Activated CD8-positive, alpha-beta T cell treated with anti-CD3 and anti-CD28 coated beads for 36 hours (primary cell): ENCODE data around the gene HBS1L. TPM values are rescaled to one million over a fixed set of nuclear protein-coding genes. Genes with fewer than 3 reads are reported as not detected.

Experiments used
- ATAC-seq: fragments of 200-7000 bp; cut with Tn5 transposase; one replicate; pipeline ENCODE4 v1.10.0; 2021; ENCODE audit warnings: mild to moderate bottlenecking, moderate library complexity
- CTCF ChIA-PET: fragments of 350-600 bp; sonication (Branson Sonifier 250); formaldehyde crosslinking; loops from one replicate; lab custom pipeline; 2021; ENCODE audit warnings: antibody characterized with exemption; lab: Charles Lee
- POLR2A ChIA-PET: fragments of 350-600 bp; sonication (Branson Sonifier 250); formaldehyde crosslinking; loops from one replicate; lab custom pipeline; 2021; ENCODE audit warnings: antibody characterized with exemption; lab: Charles Lee
- DNase-seq: peaks from one replicate; pipeline ENCODE4 v3.0.0-alpha.2; 2020
- H3K27ac Mint-ChIP-seq: one replicate; pipeline ENCODE4 v1.8.0; 2021; ENCODE audit warnings: mild to moderate bottlenecking, mixed read lengths
- H3K27me3 Mint-ChIP-seq: one replicate; pipeline ENCODE4 v1.8.0; 2021; ENCODE audit warnings: mixed read lengths
- H3K36me3 Mint-ChIP-seq: one replicate; pipeline ENCODE4 v1.8.0; 2021; ENCODE audit warnings: low read depth, mixed read lengths
- H3K4me1 Mint-ChIP-seq: one replicate; pipeline ENCODE4 v1.8.0; 2021; ENCODE audit warnings: low read depth, mixed read lengths
- H3K4me3 Mint-ChIP-seq: one replicate; pipeline ENCODE4 v1.8.0; 2021; ENCODE audit warnings: mild to moderate bottlenecking, moderate library complexity, mixed read lengths
- H3K9me3 Mint-ChIP-seq: one replicate; pipeline ENCODE4 v1.8.0; 2021; ENCODE audit warnings: mixed read lengths
- intact Hi-C: fragments of 100-400 bp; cut with micrococcal nuclease; formaldehyde crosslinking; loops from one replicate; pipeline ENCODE4 v1.10.0; 2022
- total RNA-seq, 2 experiments: library from RNA; stranded (reverse); gene quantifications; one replicate each; pipeline ENCODE4 v1.2.3, GENCODE V29; 2021
- TF ChIP-seq, protein P1 (sequence below): fragments of 200-600 bp; IDR thresholded peaks from one replicate; pipeline ENCODE4 v1.8.0; 2022; ENCODE audit warnings: antibody characterized with exemption, mild to moderate bottlenecking

The HBS1L gene
- total RNA-seq, 2 experiments from 2014 or later: 146 to 147 TPM

DNA sequence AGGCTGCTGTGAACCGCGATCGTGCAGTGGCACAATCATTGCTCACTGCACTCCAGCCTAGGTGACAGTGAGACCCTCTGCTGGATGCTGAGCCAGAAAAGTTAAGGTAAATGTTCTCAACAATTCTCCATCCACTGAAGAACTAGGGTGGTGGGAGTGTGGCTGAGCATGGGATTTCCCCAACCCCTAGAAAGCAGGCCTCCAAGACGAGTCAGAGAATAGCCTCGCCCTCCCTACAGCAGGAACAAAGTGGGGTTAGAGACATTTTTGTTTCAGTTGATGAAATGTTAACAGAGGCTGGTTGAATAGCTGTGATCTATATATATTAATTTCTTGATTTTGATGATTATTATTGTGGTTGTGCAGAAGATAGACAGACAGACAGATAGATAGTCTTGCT is 98.6 kb downstream of the HBS1L start:
- ChIA-PET CTCF (no interaction called here), POLR2A (no interaction called here)
- DNase-seq: peak; percentile 26
- intact Hi-C loops: no loop called here
- Mint-ChIP-seq H3K36me3 (peaks cover 20% of the 10 kb centered on the region), H3K27me3 (no peaks in the 10 kb centered on the region), H3K4me1 (peaks cover 19% of the 10 kb centered on the region), H3K9me3 (peaks cover 6% of the 10 kb centered on the region), H3K27ac (no peak overlapping the region), H3K4me3 (no peak overlapping the region)
- ATAC-seq: peak; percentile 69
- TF ChIP-seq, protein P1, sequence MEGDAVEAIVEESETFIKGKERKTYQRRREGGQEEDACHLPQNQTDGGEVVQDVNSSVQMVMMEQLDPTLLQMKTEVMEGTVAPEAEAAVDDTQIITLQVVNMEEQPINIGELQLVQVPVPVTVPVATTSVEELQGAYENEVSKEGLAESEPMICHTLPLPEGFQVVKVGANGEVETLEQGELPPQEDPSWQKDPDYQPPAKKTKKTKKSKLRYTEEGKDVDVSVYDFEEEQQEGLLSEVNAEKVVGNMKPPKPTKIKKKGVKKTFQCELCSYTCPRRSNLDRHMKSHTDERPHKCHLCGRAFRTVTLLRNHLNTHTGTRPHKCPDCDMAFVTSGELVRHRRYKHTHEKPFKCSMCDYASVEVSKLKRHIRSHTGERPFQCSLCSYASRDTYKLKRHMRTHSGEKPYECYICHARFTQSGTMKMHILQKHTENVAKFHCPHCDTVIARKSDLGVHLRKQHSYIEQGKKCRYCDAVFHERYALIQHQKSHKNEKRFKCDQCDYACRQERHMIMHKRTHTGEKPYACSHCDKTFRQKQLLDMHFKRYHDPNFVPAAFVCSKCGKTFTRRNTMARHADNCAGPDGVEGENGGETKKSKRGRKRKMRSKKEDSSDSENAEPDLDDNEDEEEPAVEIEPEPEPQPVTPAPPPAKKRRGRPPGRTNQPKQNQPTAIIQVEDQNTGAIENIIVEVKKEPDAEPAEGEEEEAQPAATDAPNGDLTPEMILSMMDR: no peak

DNA sequence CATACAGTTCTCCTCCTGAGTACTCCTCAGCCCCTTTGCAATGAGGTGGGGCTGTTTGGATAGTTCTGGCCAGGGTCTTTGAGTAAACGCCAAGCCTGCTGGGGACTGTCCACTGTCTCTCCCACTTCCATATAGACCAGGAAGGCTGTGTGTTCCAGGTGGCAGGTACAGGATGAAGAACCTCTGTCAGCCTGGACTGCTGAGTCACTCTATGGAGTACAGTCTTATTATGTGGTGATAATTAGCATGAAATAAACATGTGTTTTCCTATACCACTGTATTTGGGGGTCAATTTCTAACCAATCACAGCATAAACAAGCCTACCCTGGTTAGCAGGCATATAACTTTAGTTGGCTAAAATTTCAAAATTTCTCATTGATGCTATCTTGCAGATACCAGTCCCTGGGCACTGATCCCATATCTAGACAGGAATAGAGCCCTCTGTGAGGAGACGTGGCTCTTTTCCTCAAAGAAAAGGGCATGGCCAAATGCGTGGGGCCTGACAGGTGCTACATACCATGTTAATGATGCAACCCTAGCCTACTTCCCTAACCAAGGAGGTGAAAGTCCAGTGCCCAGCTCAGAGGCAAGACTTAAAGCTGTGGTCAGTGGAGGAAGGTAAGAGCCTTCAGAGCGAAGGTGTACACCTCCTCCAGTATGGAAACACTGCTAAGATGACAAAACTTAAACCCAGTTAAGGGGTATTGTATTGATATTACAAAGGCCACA is 100.2 kb downstream of the HBS1L start:
- ChIA-PET CTCF (no interaction called here), POLR2A (no interaction called here)
- no peak for DNase-seq
- no peak overlapping the region for H3K27ac Mint-ChIP-seq
- H3K36me3 Mint-ChIP-seq: peaks cover 8% of the 10 kb centered on the region
- ATAC-seq: no peak
- peaks cover 2% of the 10 kb centered on the region for H3K9me3 Mint-ChIP-seq
- no peak overlapping the region for H3K4me3 Mint-ChIP-seq
- intact Hi-C loops: no loop called here
- TF ChIP-seq, protein P1: no peak
- peaks cover 19% of the 10 kb centered on the region for H3K4me1 Mint-ChIP-seq
- no peaks in the 10 kb centered on the region for H3K27me3 Mint-ChIP-seq

DNA sequence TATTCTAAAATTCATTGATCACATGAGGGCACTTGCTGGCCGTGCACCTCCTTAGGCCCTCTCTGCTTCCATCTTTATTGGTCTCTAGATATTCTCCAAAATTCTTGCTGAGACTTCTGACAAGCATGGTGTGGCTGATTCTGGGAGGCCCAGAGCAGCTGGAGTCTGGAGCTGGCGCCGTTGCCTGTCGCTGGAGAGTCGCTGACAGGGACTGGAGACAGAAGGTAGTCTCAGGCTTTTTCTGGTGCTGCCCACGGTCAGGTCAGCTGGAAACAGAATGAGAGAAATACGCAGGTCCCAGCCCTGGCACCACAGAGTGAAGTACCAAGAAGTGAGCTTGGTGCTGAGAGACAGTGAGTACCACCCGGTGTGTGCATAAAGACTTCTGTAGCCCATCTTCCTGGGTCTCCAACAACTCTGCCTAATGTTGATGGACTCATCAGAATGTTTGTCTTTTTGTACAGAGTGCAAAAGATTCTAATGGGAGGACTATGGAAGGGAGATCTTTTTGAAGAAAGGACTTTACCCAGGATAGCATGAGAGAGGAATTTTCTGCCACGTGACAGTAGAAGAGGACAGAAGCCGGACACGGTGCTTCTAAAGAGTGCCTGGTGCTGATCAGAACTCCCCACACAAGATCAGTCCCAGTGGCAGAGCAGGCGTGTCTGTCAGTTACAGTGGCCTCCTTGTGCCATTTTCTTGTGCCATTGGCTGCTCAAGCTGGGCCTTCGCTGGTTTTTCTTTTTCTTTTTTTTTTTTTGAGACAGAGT is 102.9 kb downstream of the HBS1L start:
- Mint-ChIP-seq H3K4me3 (no peak overlapping the region), H3K27me3 (no peaks in the 10 kb centered on the region), H3K27ac (no peak overlapping the region), H3K36me3 (no peaks in the 10 kb centered on the region), H3K4me1 (peaks cover 11% of the 10 kb centered on the region), H3K9me3 (no peaks in the 10 kb centered on the region)
- TF ChIP-seq, protein P1: no peak
- intact Hi-C loops: no loop called here
- DNase-seq (no peak), ATAC-seq (no peak)
- ChIA-PET CTCF (no interaction called here), POLR2A (interaction anchor here (0.8 kb wide), 1 partner anchor 640 kb away, joined by 3 read pairs; no protein-coding TSS in a partner anchor)

DNA sequence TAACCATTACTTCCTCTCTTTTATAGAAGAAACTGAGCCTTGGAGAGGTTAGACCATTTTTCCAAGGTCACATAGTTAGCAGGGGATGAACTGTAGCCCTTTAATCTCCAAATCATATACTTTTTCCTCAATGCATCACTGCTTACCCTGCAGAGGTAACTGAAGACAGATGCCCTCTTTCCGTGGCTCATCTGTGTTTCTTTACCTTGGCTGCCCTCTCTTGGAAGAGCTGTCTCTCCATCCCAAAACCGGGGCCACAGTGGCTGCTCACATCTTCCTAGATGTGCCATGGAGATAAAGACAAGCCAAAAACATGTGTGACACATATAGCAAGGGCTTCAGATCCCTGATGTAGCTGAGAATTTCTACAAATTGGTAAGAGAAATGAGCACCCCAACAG is 104.1 kb downstream of the HBS1L start:
- no peak for DNase-seq

More for the DNA sequence above, 104.1 kb downstream of the HBS1L start:
- no peaks in the 10 kb centered on the region for H3K9me3 Mint-ChIP-seq
- no peaks in the 10 kb centered on the region for H3K36me3 Mint-ChIP-seq
- ATAC-seq: no peak
- POLR2A ChIA-PET: interaction anchor here (1.1 kb wide), 1 partner anchor 11 kb away, joined by 4 read pairs; no protein-coding TSS in a partner anchor
- intact Hi-C loops: no loop called here
- H3K4me1 Mint-ChIP-seq: peaks cover 2% of the 10 kb centered on the region
- H3K27ac Mint-ChIP-seq: no peak overlapping the region
- CTCF ChIA-PET: no interaction called here
- TF ChIP-seq, protein P1: no peak
- H3K4me3 Mint-ChIP-seq: no peak overlapping the region
- no peaks in the 10 kb centered on the region for H3K27me3 Mint-ChIP-seq
